Astrocyte of the spinal cord (primary cell): ENCODE measurements around the gene SHC4.
"Not testable (repeated sequence)": the region's sequence is repeated elsewhere in the genome, so short reads cannot be mapped to it uniquely, and the experiment has no call there.

Experiments used
- DNase-seq: peaks from one replicate; pipeline ENCODE4 v3.0.0; 2011; ENCODE audit warnings: low read depth, low spot score
- H3K4me3 ChIP-seq: 2 replicates; pipeline ENCODE4 v1.5.1; 2011; ENCODE audit warnings: low read depth, mild to moderate bottlenecking, low read length, moderate library complexity
- in situ Hi-C: cut with HindIII; loops from 2 replicates; pipeline ENCODE4 v1.10.0; 2017; ENCODE audit warnings: low sequenced_read_pairs
- TF ChIP-seq, protein P1 (sequence below): IDR thresholded peaks from 2 replicates; pipeline ENCODE4 v1.5.1; 2012; ENCODE audit warnings: low read depth, mild to moderate bottlenecking, low read length, inconsistent platforms

The SHC4 gene

GRCh38 chr15:48862705-48863104 is 101.0 kb downstream of the SHC4 start:
- no peak for DNase-seq
- in situ Hi-C loops, result no loop called here
- H3K4me3 ChIP-seq, result no peak overlapping the region
- TF ChIP-seq, protein P1, sequence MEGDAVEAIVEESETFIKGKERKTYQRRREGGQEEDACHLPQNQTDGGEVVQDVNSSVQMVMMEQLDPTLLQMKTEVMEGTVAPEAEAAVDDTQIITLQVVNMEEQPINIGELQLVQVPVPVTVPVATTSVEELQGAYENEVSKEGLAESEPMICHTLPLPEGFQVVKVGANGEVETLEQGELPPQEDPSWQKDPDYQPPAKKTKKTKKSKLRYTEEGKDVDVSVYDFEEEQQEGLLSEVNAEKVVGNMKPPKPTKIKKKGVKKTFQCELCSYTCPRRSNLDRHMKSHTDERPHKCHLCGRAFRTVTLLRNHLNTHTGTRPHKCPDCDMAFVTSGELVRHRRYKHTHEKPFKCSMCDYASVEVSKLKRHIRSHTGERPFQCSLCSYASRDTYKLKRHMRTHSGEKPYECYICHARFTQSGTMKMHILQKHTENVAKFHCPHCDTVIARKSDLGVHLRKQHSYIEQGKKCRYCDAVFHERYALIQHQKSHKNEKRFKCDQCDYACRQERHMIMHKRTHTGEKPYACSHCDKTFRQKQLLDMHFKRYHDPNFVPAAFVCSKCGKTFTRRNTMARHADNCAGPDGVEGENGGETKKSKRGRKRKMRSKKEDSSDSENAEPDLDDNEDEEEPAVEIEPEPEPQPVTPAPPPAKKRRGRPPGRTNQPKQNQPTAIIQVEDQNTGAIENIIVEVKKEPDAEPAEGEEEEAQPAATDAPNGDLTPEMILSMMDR, result no peak

DNA sequence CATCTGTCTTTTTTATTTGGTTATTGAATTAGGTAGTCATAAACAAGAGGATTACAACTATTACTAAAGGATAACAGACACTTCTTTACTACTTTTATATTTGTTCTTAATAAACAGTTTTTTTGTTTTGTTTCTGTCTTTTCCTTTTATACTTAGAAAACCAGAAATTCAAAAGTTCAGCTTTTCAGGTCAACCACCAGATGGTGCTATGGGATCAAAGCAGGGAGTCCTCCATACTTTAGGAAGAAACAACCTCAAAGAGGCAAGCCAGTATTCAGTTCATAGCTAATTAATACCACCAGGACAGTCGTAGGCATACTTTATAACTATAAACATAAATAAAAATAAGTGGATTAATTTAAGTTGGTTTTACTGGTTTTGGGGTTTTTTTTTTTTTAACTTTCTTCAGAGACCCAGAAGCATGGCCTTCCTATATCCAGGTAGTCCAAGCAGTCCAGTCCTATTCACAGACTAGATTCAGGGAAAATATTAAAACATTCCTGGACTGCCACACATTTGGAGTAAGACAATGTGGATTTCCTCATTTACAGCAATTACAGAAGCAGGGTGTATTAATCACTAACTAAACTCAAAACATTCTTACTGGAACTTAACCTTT is 101.8 kb downstream of the SHC4 start:
- DNase-seq, result peak; percentile 77
- H3K4me3 ChIP-seq, result no peak overlapping the region
- in situ Hi-C loops, result no loop called here
- TF ChIP-seq, protein P1, result peak; percentile 75

DNA sequence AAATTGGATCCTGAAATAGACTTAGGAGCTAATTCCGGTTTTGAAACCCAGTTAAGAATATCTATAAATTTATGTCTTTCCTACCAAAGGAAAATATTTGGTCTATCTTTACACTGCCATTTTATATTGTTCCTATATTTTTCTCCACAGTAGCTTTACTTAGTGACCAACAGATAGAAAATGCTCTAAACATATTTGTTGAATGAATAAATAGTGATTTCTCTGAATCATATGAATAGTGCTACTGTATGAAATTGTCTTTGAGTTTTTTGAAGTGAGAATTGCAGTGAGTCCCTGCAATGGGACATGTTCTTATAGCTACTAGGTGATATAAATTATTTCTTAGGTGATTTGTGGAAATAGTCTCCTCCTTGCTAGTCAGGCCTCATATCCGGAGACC is 104.3 kb downstream of the SHC4 start:
- in situ Hi-C loops, result no loop called here
- no peak overlapping the region for H3K4me3 ChIP-seq
- no peak for DNase-seq
- TF ChIP-seq, protein P1, result no peak

GRCh38 chr15:48858401-48858800 is 105.3 kb downstream of the SHC4 start:
- TF ChIP-seq, protein P1, result no peak
- peak; percentile 38 for DNase-seq
- no peak overlapping the region for H3K4me3 ChIP-seq
- in situ Hi-C loops, result no loop called here

GRCh38 chr15:48856942-48857341 is 106.8 kb downstream of the SHC4 start:
- TF ChIP-seq, protein P1, result no peak
- in situ Hi-C loops, result no loop called here
- DNase-seq, result peak; percentile 44
- no peak overlapping the region for H3K4me3 ChIP-seq

DNA sequence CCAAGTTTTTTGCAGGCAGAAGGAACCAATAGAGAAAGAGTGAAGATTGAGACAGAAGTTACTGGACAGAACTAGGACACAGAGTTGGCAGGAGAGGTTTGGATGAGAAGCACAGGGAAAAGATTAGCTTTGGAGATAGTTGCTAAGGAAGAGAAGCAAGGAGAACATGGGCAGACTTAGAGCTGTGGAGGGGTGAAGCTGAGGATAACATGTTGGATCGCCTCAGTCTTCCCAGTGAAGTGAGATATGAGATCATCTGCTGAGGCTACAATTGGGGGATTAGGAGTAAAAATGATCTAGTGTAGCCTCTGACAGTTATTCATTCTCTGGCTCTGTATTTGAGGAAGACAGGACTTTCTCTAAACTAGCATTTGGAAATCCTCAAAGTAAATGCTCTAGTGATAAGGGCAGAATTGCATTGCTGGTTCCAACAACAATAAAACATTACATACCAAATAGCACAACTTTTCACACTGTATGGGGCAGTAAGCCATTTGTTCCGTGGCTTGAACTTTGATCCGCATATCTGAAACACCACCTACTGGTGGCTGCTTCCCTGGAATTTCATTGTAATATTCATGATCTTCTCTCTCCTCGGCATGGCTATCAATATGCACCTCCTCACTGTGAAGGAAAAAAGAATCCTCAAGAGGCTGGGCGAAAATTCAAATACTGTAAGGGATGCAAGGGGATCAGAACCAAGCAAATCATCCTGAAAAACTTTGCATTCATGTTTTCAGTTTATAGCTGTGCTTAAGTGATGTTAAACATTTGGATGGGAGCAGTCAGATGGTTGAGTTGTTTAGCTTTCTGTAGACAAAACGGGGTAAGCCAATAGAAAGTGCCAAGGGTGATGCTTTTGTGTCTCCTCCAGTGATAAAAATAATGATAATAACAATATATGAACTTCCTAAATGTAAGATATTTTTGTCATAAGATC is 107.9 kb downstream of the SHC4 start:
- TF ChIP-seq, protein P1, result peak; percentile 60
- DNase-seq, result peak; percentile 55
- in situ Hi-C loops, result no loop called here
- no peak overlapping the region for H3K4me3 ChIP-seq

GRCh38 chr15:48854434-48854833 is 109.3 kb downstream of the SHC4 start:
- in situ Hi-C loops, DNase-seq, H3K4me3 ChIP-seq: not testable (repeated sequence)
